GM23338 (cell line): ENCODE measurements around the gene SEMA4C. TPM values are rescaled to one million over a fixed set of nuclear protein-coding genes. Genes with fewer than 3 reads are reported as not detected.
A peak's percentile ranks its signal among the peaks of the same experiment; 100 is the strongest.

Experiments
- ATAC-seq: fragments of 200-7000 bp; cut with Tn5 transposase; 3 replicates; pipeline ENCODE4 v1.9.1; 2020
- DNase-seq: peaks from one replicate; pipeline ENCODE4 v3.0.0-alpha.2; 2015; ENCODE audit warnings: low spot score
- H2AFZ ChIP-seq: fragments of 200-600 bp; sonication (generic); 2 replicates; pipeline ENCODE4 v1.8.0; 2016; ENCODE audit warnings: antibody characterized with exemption, mild to moderate bottlenecking, moderate library complexity
- H3F3A ChIP-seq: fragments of 200-600 bp; sonication (generic); replicated peaks from 2 replicates; pipeline ENCODE4 v1.8.0; 2017; ENCODE audit warnings: antibody characterized with exemption, mixed run types, low read depth
- H3K27ac ChIP-seq: fragments of 200-600 bp; sonication (generic); 2 replicates; pipeline ENCODE4 v1.6.1; 2016; ENCODE audit warnings: low read depth
- H3K27me3 ChIP-seq: fragments of 200-600 bp; sonication (generic); 2 replicates; pipeline ENCODE4 v1.8.0; 2016; ENCODE audit warnings: mild to moderate bottlenecking, mixed run types, moderate library complexity; ENCODE audit not compliant: insufficient read depth
- H3K36me3 ChIP-seq: fragments of 200-600 bp; sonication (generic); 2 replicates; pipeline ENCODE4 v1.8.0; 2016; ENCODE audit warnings: mild to moderate bottlenecking; ENCODE audit not compliant: insufficient read depth
- H3K4me1 ChIP-seq: fragments of 200-600 bp; sonication (generic); 2 replicates; pipeline ENCODE4 v1.8.0; 2016; ENCODE audit warnings: mild to moderate bottlenecking, moderate library complexity; ENCODE audit not compliant: insufficient read depth
- H3K4me2 ChIP-seq: fragments of 200-600 bp; sonication (generic); 2 replicates; pipeline ENCODE4 v1.7.1; 2017; ENCODE audit warnings: mixed run types
- H3K4me3 ChIP-seq: fragments of 200-600 bp; sonication (generic); 2 replicates; pipeline ENCODE4 v1.6.1; 2016; ENCODE audit warnings: mixed run types
- H3K79me2 ChIP-seq: fragments of 200-600 bp; sonication (generic); replicated peaks from 2 replicates; pipeline ENCODE4 v1.8.0; 2017; ENCODE audit warnings: mild to moderate bottlenecking; ENCODE audit not compliant: insufficient read depth
- H3K9me2 ChIP-seq: fragments of 200-600 bp; sonication (generic); 2 replicates; pipeline ENCODE4 v1.8.0; 2017; ENCODE audit not compliant: insufficient read depth
- H4K20me1 ChIP-seq: fragments of 200-600 bp; sonication (generic); replicated peaks from 2 replicates; pipeline ENCODE4 v1.8.0; 2017; ENCODE audit warnings: mild to moderate bottlenecking; ENCODE audit not compliant: insufficient read depth
- H3K27ac Mint-ChIP-seq: 2 replicates; pipeline ENCODE4 v1.8.0; 2020; ENCODE audit warnings: inconsistent platforms, mild to moderate bottlenecking, moderate library complexity, mixed read lengths
- H3K27me3 Mint-ChIP-seq: 3 replicates; pipeline ENCODE4 v1.8.0; 2022; ENCODE audit warnings: low read depth, mild to moderate bottlenecking, moderate library complexity, mixed read lengths, inconsistent platforms; ENCODE audit not compliant: insufficient read depth, poor library complexity
- H3K36me3 Mint-ChIP-seq: 3 replicates; pipeline ENCODE4 v1.8.0; 2021; ENCODE audit warnings: low read depth, mild to moderate bottlenecking, inconsistent platforms, moderate library complexity, mixed read lengths
- H3K4me1 Mint-ChIP-seq: 3 replicates; pipeline ENCODE4 v1.8.0; 2020; ENCODE audit warnings: mild to moderate bottlenecking, inconsistent platforms, mixed read lengths
- H3K4me3 Mint-ChIP-seq: 3 replicates; pipeline ENCODE4 v1.8.0; 2021; ENCODE audit warnings: moderate library complexity, mild to moderate bottlenecking, inconsistent platforms, mixed read lengths
- H3K9me3 Mint-ChIP-seq: 3 replicates; pipeline ENCODE4 v1.8.0; 2020; ENCODE audit warnings: moderate library complexity, mild to moderate bottlenecking, inconsistent platforms, mixed read lengths
- EZH2 ChIP-seq: fragments of 200-600 bp; sonication (generic); IDR thresholded peaks from one replicate; pipeline ENCODE4 v1.8.0; 2017; ENCODE audit warnings: antibody characterized with exemption, mild to moderate bottlenecking, low read depth; ENCODE audit not compliant: unreplicated experiment
- EZH2phosphoT487 ChIP-seq: fragments of 200-600 bp; sonication (generic); IDR thresholded peaks from one replicate; pipeline ENCODE4 v1.8.1; 2018; ENCODE audit warnings: antibody characterized with exemption; ENCODE audit not compliant: unreplicated experiment
- JUNB ChIP-seq: IDR thresholded peaks from one replicate; pipeline ENCODE4 v1.6.1; 2016; ENCODE audit warnings: antibody characterized with exemption; ENCODE audit not compliant: unreplicated experiment
- POLR2AphosphoS5 ChIP-seq: IDR thresholded peaks from 2 replicates; pipeline ENCODE4 v1.6.1; 2016; ENCODE audit warnings: antibody characterized with exemption, low read depth
- STAT1 ChIP-seq: IDR thresholded peaks from one replicate; pipeline ENCODE4 v1.6.1; 2016; ENCODE audit warnings: antibody characterized with exemption; ENCODE audit not compliant: unreplicated experiment
- ZNF114 ChIP-seq: fragments of 250-450 bp; sonication (Bioruptor Pico); IDR thresholded peaks from 2 replicates; pipeline ENCODE4 v1.5.0; 2020; ENCODE audit warnings: mild to moderate bottlenecking, moderate library complexity
- ZNF331 ChIP-seq: fragments of 250-450 bp; sonication (Bioruptor Pico); IDR thresholded peaks from 2 replicates; pipeline ENCODE4 v1.5.0; 2020; ENCODE audit warnings: low read depth, mild to moderate bottlenecking, moderate library complexity
- polyA plus RNA-seq: library from polyadenylated mRNA; unstranded; fragments of >200 nt; fragmentation: Nextera tagmentation; extraction: Ambion mirVana; gene quantifications from 2 replicates; pipeline ENCODE4 v1.2.1, GENCODE V29; 2016
- total RNA-seq: library from RNA; depleted of rRNA; stranded (reverse); fragments of >200 nt; shearing (Covaris generic); gene quantifications from 2 replicates; pipeline ENCODE4 v1.2.3, GENCODE V29; 2014
- TF ChIP-seq, protein P1 (sequence below), 2 experiments: fragments of 200-600 bp in 1 of 2; sonication (generic) in 1 of 2; conservative IDR thresholded peaks; 2 replicates each; pipeline versions ENCODE4 v1.5.1 to v1.6.1; 2016 to 2017; ENCODE audit warnings: antibody characterized with exemption in 2 of 2, low read depth in 2 of 2, mild to moderate bottlenecking in 2 of 2, moderate library complexity in 1 of 2
- TF ChIP-seq, protein P2 (sequence below): IDR thresholded peaks from 2 replicates; pipeline ENCODE4 v1.6.1; 2016; ENCODE audit warnings: antibody characterized with exemption

Gene SEMA4C
- total and polyA plus RNA-seq, 2 experiments from 2014 or later, result 16.8 to 80.7 TPM

DNA sequence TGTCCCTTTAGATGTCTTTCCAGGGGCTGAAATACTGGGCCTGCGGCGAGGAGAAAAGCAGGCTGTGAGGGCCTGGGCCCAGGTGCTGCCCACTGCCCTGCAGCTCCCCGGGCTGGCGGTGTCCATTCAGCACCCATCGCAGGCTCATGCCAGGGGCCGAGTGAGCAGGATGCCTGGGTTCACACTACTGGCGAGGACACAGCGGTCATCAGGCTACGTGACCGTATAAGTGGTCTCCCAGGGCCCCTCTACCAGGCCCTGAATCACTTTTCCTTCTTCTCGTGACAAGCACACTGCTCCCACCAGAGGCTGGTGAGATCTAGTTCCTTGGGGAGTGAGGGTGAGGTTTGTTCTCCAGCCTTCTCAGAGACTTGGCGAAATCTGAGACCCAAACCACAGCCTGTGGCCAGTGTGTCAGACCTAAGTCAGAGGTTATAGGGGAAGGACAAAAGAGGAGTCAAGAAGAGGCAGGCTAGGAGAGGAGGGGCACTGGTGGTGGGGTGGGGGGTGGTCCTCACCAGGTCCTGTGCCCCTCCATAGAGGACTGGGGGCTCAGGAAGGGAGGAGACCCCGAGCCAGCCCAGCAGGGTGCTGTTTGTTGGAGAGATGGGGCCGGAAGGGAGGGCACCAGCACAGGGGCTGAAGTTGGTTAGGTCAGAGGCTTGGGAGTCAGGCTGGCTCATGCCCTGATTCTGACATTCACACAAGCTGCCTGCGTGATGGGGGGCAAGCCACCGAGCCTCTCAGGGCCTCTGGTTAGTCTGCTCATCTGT lies 6.6 kb upstream of the SEMA4C start:
- Histone ChIP-seq H4K20me1 (no peaks in the 10 kb centered on the region), H3K36me3 (no peaks in the 10 kb centered on the region), H2AFZ (no peak overlapping the region), H3K4me1 (peaks cover 49% of the 10 kb centered on the region), H3K9me2 (no peaks in the 10 kb centered on the region), H3K4me2 (peak overlapping the region; percentile 43; the same call in 1 of the 2 replicates), H3F3A (peaks cover 21% of the 10 kb centered on the region; the same call in 1 of the 2 replicates), H3K4me3 (no peak overlapping the region), H3K27me3 (no peaks in the 10 kb centered on the region), H3K27ac (no peak overlapping the region), H3K79me2 (no peaks in the 10 kb centered on the region)
- Mint-ChIP-seq H3K9me3 (no peaks in the 10 kb centered on the region; the same call in 2 of the 3 replicates), H3K4me3 (no peak overlapping the region), H3K27ac (peak overlapping the region; percentile 53; the same call in 1 of the 2 replicates), H3K27me3 (peaks cover 35% of the 10 kb centered on the region), H3K4me1 (peaks cover 69% of the 10 kb centered on the region), H3K36me3 (peaks cover 3% of the 10 kb centered on the region; the same call in 1 of the 3 replicates)
- ATAC-seq, result no peak; the same call in 2 of the 3 replicates
- DNase-seq, result no peak
- TF ChIP-seq EZH2phosphoT487 (no peak), STAT1 (no peak), ZNF114 (CRISPR knock-in tag) (no peak), POLR2AphosphoS5 (no peak), JUNB (no peak), EZH2 (no peak), ZNF331 (CRISPR knock-in tag) (no peak)
- TF ChIP-seq, protein P1, sequence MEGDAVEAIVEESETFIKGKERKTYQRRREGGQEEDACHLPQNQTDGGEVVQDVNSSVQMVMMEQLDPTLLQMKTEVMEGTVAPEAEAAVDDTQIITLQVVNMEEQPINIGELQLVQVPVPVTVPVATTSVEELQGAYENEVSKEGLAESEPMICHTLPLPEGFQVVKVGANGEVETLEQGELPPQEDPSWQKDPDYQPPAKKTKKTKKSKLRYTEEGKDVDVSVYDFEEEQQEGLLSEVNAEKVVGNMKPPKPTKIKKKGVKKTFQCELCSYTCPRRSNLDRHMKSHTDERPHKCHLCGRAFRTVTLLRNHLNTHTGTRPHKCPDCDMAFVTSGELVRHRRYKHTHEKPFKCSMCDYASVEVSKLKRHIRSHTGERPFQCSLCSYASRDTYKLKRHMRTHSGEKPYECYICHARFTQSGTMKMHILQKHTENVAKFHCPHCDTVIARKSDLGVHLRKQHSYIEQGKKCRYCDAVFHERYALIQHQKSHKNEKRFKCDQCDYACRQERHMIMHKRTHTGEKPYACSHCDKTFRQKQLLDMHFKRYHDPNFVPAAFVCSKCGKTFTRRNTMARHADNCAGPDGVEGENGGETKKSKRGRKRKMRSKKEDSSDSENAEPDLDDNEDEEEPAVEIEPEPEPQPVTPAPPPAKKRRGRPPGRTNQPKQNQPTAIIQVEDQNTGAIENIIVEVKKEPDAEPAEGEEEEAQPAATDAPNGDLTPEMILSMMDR (conservative IDR thresholded peaks at IDR 0.05; ENCODE audit: low read depth in 2 of 2), result no peak
- TF ChIP-seq, protein P2, sequence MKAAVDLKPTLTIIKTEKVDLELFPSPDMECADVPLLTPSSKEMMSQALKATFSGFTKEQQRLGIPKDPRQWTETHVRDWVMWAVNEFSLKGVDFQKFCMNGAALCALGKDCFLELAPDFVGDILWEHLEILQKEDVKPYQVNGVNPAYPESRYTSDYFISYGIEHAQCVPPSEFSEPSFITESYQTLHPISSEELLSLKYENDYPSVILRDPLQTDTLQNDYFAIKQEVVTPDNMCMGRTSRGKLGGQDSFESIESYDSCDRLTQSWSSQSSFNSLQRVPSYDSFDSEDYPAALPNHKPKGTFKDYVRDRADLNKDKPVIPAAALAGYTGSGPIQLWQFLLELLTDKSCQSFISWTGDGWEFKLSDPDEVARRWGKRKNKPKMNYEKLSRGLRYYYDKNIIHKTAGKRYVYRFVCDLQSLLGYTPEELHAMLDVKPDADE, result no peak

DNA sequence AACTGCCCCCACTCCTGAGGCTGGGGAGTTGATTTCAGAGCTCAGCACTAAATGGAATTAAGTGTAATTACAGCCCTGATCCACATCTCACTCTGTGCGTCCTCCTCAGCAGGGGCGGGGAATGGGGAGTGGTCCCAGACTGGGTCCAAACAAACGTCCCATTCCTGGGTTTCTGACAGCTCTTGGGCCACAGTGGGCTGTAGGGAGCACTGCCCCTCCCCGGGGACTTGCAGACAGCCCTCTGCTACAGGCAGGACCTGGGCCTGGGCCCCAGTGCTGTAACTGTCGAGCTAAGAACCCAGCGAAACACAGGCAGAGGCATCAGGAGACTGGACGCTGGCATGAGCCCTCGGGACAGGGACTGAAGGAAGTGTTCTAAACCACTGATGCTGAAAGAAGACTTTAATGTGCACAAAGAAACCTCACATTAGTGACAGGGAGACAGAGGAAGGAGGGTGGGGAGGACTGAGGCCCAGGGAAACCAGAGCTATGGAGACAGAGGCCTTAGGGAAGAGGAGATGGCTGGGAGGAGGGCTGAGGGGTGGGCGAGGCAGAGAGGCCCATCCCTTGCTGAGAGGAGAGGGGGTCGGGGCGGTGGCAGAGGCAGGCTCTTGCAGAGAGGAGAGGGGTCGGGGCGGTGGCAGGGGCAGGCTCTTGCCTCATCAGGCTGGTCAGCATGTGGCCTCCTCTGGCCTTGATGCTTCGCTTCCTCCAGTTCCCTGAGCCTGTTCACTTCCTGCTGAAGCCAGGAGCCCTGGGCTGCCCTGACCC lies 5.8 kb upstream of the SEMA4C start:
- Histone ChIP-seq H3K27ac (no peak overlapping the region), H3K79me2 (no peaks in the 10 kb centered on the region; the same call in 1 of the 2 replicates), H3K27me3 (no peaks in the 10 kb centered on the region), H3K4me3 (no peak overlapping the region), H3K4me1 (peaks cover 46% of the 10 kb centered on the region), H3K4me2 (peak overlapping the region; percentile 67; the same call in 1 of the 2 replicates), H2AFZ (no peak overlapping the region), H3K9me2 (no peaks in the 10 kb centered on the region), H3K36me3 (no peaks in the 10 kb centered on the region), H3F3A (peaks cover 16% of the 10 kb centered on the region; the same call in 1 of the 2 replicates), H4K20me1 (no peaks in the 10 kb centered on the region)
- peaks cover 36% of the 10 kb centered on the region for H3K27me3 Mint-ChIP-seq
- H3K4me1 Mint-ChIP-seq, result peaks cover 69% of the 10 kb centered on the region
- H3K36me3 Mint-ChIP-seq, result peaks cover 5% of the 10 kb centered on the region; the same call in 1 of the 3 replicates
- H3K27ac Mint-ChIP-seq, result peak overlapping the region; percentile 53; the same call in 1 of the 2 replicates
- peak; percentile 63 for DNase-seq
- no peaks in the 10 kb centered on the region; the same call in 2 of the 3 replicates for H3K9me3 Mint-ChIP-seq
- no peak overlapping the region; the same call in 2 of the 3 replicates for H3K4me3 Mint-ChIP-seq
- TF ChIP-seq STAT1, result no peak
- ATAC-seq, result peak; percentile 54
